ENCODE results near the gene WDFY4.

WDFY4 gene

GRCh38 chr10:49005270-49005669, 320.6 kb downstream of the WDFY4 start:
- no peak for TF ChIP-seq TCF12 (IDR thresholded peaks at IDR 0.05; ENCODE audit: low read depth)
- no peak for TF ChIP-seq ZBTB7A (IDR thresholded peaks at IDR 0.05; ENCODE audit: low read depth)
- TF ChIP-seq CREB1 (IDR thresholded peaks at IDR 0.05; ENCODE audit: low read depth) = no peak
- no peak for TF ChIP-seq CEBPB (IDR thresholded peaks at IDR 0.05)
- TF ChIP-seq TEAD4 (IDR thresholded peaks at IDR 0.05) = no peak
- TF ChIP-seq MAX (IDR thresholded peaks at IDR 0.05) = no peak
- TF ChIP-seq EGR1 (IDR thresholded peaks at IDR 0.05) = no peak
- no peak for TF ChIP-seq REST (IDR thresholded peaks at IDR 0.05; ENCODE audit: low read depth)
- no peak for TF ChIP-seq USF1 (IDR thresholded peaks at IDR 0.05)
- no peak for TF ChIP-seq FOXM1 (IDR thresholded peaks at IDR 0.05; ENCODE audit: borderline replicate concordance, low read depth)

GRCh38 chr10:49007129-49007528, 322.5 kb downstream of the WDFY4 start:
- TF ChIP-seq TEAD4 (IDR thresholded peaks at IDR 0.05) (no peak), CREB1 (IDR thresholded peaks at IDR 0.05; ENCODE audit: low read depth) (no peak), RAD21 (IDR thresholded peaks at IDR 0.05; ENCODE audit: low read depth) (no peak), EGR1 (IDR thresholded peaks at IDR 0.05) (no peak), REST (IDR thresholded peaks at IDR 0.05; ENCODE audit: low read depth) (no peak), TCF12 (IDR thresholded peaks at IDR 0.05; ENCODE audit: low read depth) (no peak), CEBPB (IDR thresholded peaks at IDR 0.05) (no peak), FOXM1 (IDR thresholded peaks at IDR 0.05; ENCODE audit: borderline replicate concordance, low read depth) (no peak), USF1 (IDR thresholded peaks at IDR 0.05) (no peak), NFIC (IDR thresholded peaks at IDR 0.05) (no peak), TAF1 (IDR thresholded peaks at IDR 0.05; ENCODE audit: low read depth) (no peak), EP300 (IDR thresholded peaks at IDR 0.05; ENCODE audit: borderline replicate concordance) (no peak), MAX (IDR thresholded peaks at IDR 0.05) (no peak), ZBTB7A (IDR thresholded peaks at IDR 0.05; ENCODE audit: low read depth) (no peak), YY1 (IDR thresholded peaks at IDR 0.05; ENCODE audit: low read depth) (no peak)

- TF ChIP-seq REST (IDR thresholded peaks at IDR 0.05; ENCODE audit: low read depth) = no peak
- TF ChIP-seq MAX (IDR thresholded peaks at IDR 0.05) = no peak
Measured at GRCh38 chr10:49008091-49008490, 323.4 kb downstream of the WDFY4 start.

GRCh38 chr10:49008505-49009198, 324.0 kb downstream of the WDFY4 start:
- TF ChIP-seq TAF1 (IDR thresholded peaks at IDR 0.05; ENCODE audit: low read depth) (no peak), NFIC (IDR thresholded peaks at IDR 0.05) (no peak), CEBPB (IDR thresholded peaks at IDR 0.05) (no peak), FOXM1 (IDR thresholded peaks at IDR 0.05; ENCODE audit: borderline replicate concordance, low read depth) (no peak), MAX (IDR thresholded peaks at IDR 0.05) (no peak), EGR1 (IDR thresholded peaks at IDR 0.05) (no peak), TEAD4 (IDR thresholded peaks at IDR 0.05) (no peak), REST (IDR thresholded peaks at IDR 0.05; ENCODE audit: low read depth) (no peak), USF1 (IDR thresholded peaks at IDR 0.05) (no peak), ZBTB7A (IDR thresholded peaks at IDR 0.05; ENCODE audit: low read depth) (no peak), EP300 (IDR thresholded peaks at IDR 0.05; ENCODE audit: borderline replicate concordance) (no peak), TCF12 (IDR thresholded peaks at IDR 0.05; ENCODE audit: low read depth) (no peak), CREB1 (IDR thresholded peaks at IDR 0.05; ENCODE audit: low read depth) (no peak), RAD21 (IDR thresholded peaks at IDR 0.05; ENCODE audit: low read depth) (no peak), YY1 (IDR thresholded peaks at IDR 0.05; ENCODE audit: low read depth) (no peak)

All from Ishikawa (cell line).